CD4-positive, alpha-beta T cell treated with Interferon gamma for 1 hour (primary cell): Measurements from ENCODE around the gene ABLIM2.

Experiments
- DNase-seq: peaks from one replicate; pipeline ENCODE4 v3.0.0-alpha.2; 2020

Gene ABLIM2

DNA sequence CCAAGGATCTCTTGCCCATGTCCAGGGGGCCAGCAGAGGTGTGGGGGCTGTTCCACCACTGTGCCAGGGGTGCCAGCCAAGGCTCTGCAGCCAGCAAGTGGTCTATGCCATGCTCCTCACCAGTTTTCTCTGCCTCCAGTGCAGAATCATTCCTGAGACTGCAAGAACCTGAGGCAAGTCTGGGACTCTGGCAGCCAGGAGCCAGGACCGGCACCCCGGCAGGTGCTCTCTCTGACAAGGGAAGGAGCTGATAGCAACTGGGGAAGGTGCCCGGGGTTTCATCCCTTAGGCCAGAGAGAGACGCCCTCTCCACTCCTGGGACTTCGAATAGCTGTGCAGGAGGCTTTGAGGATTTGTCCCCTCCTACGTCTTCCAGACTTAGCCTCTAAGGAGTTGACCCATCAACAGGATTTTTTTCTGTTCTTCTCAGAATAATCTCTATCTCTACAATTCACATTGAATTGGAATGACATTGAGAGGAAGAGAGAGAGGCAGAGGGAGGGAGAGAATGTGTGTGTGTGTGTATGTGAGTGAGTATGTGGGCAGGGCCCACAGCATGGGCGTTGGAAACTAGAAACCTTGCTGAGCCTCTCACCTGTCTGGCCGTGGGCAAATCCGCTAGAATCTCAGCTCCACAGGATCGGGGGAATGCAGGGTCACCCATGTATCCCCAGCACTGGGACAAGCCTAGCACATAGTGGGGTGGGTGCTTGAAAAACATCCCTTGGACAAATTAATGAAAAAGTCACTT, 144.5 kb downstream of the ABLIM2 start:
- DNase-seq = no peak

- DNase-seq = no peak
Measured at GRCh38 chr4:8012517-8012916, 146.1 kb downstream of the ABLIM2 start.

GRCh38 chr4:8010618-8011017, 148.0 kb downstream of the ABLIM2 start:
- DNase-seq = no peak

- DNase-seq = no peak
Measured at GRCh38 chr4:8009710-8010511, 148.7 kb downstream of the ABLIM2 start.

DNA sequence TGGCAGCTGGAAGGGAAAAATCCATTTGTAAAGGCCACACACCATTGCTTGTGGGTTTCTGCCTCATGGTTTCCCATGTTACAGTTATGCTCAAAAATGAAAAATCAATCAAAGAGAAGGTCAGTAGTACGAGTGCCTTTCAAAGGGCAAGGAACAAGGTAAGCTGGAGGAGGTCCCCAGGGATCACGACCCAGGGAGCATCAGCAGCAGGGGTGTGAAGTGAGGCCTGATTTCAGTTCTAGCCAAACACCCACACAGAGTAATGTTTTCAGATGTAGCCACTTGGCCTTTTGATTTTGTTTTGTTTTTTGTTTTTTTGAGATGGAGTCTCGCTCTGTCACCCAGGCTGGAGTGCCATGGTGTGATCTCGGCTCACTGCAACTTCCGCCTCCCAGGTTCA, 149.5 kb downstream of the ABLIM2 start:
- DNase-seq = no peak

DNA sequence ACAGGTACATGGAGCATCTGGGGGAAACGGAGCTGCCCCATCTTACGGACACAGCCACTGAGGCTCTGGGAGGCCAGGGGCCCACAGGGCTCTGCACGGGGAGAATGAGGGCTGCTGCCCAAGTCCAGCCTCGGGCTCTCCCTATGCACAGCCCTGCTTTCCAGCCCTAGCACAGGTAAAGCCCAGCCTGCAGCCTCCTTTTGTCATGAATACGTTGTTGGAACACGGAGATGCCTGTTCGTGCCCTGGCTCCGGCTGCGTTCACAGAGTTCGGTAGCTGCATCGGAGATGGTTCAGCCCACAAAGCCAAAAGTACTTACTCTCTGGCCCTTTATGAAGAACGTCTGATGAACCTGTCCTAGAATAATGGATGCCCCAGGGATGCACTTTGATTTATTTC, 150.2 kb downstream of the ABLIM2 start:
- no peak for DNase-seq

GRCh38 chr4:8007581-8007980, 151.0 kb downstream of the ABLIM2 start:
- DNase-seq = no peak

GRCh38 chr4:8006471-8006870, 152.1 kb downstream of the ABLIM2 start:
- DNase-seq = no peak

DNA sequence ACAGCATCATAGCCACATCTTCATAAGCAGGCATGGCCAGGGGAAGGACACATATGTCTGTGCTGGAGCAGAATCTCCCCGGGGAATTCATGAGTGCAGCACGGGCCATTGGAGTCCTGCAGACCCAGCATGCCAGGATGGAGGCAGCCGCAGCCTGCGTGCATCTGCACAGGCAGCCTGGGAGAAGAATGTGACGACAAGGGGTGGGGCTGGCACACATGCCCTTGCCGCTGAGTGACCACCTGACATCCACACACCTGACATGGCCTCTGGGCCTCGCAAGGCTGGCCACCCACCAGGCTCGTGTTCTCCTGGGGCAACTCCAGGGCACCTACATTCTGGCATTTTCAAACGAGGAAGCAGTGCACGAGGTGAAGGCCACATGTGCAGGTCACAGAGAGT, 152.8 kb downstream of the ABLIM2 start:
- DNase-seq = no peak

- DNase-seq = no peak
Measured at GRCh38 chr4:8005033-8005808, 153.4 kb downstream of the ABLIM2 start.

DNA sequence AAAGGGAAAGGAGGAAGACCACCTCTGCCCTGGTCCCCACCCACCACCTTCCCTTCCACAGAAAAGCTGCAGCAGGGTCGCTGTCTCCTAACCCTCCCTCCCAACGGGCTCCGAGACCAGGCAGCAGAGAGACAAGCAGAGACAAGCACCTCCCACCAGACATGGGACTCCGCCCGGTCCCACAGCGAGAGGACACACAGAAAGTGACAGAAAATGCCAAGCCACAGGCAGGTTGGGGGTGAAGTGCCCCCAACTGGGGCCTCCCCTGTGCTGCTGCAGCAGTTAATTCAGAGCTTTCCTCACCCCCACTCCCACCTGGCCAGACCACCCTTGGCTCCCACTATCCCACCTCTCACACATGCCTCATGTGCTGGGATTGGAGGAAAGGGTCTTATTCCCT, 154.5 kb downstream of the ABLIM2 start:
- DNase-seq = no peak

- DNase-seq = no peak
Measured at GRCh38 chr4:8002525-8003309, 155.9 kb downstream of the ABLIM2 start.

- DNase-seq = no peak
Measured at GRCh38 chr4:8001564-8002355, 156.9 kb downstream of the ABLIM2 start.

GRCh38 chr4:8000721-8001491, 157.7 kb downstream of the ABLIM2 start:
- DNase-seq = no peak

GRCh38 chr4:8000247-8000646, 158.4 kb downstream of the ABLIM2 start:
- DNase-seq = no peak

- no peak for DNase-seq
Measured at GRCh38 chr4:7999695-8000094, 158.9 kb downstream of the ABLIM2 start.

DNA sequence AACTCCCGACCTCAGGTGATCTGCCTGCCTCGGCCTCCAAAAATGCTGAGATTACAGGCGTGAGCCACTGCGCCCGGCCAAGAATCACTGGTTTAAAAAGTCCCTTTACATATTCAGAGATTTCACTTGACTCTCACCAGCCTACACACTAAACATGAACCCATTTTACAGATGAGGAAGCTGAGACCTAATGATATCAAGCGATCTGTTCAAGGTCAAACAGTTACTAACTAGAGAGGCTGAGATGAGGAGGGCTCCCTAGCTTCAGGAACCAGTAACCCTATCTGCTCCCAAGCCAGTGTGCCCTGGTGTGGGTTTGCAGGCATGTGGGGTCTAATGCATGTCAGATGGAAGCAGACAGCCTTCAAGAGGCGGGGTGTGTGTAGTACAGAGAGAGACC, 159.3 kb downstream of the ABLIM2 start:
- no peak for DNase-seq

DNA sequence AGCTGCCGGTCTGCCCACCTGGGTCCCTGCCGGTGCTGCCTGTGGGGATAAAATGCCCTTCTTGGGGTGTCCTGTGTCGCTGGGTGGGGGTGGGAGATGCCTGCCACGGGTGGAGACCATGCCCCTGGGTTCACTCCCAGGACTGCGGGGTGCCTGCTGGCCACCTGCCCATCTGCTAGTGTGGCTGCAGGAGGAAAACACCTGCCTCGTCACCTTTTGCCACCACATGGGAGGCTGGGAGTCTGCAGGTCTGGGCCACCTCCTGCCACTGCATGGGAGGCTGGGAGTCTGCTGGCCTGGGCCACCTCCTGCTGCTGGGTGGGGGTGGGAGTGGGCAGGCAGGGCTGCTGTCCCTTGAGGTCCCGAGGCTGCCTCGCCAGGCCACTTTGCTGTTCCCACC, 160.2 kb downstream of the ABLIM2 start:
- no peak for DNase-seq

- no peak for DNase-seq
Measured at GRCh38 chr4:7995866-7996265, 162.7 kb downstream of the ABLIM2 start.

DNA sequence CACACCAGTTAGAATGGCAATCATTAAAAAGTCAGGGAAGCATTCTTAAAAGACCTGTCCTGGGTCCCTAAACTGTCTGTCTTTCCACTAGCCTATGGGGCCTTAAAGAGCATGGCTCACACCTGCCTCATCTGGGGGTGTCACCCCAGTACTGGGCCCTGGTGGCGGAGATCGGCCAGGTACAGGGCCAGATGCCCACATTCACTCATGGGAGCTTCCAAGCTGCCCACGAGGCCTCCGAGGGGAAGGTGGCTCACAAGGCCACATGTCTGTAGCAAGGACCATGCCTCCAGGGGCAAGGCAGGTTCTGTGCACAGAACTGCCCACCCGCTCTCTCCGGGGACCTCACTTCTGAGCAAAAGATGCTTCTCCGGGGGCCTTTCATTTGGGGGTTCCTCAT, 163.5 kb downstream of the ABLIM2 start:
- DNase-seq = no peak

DNA sequence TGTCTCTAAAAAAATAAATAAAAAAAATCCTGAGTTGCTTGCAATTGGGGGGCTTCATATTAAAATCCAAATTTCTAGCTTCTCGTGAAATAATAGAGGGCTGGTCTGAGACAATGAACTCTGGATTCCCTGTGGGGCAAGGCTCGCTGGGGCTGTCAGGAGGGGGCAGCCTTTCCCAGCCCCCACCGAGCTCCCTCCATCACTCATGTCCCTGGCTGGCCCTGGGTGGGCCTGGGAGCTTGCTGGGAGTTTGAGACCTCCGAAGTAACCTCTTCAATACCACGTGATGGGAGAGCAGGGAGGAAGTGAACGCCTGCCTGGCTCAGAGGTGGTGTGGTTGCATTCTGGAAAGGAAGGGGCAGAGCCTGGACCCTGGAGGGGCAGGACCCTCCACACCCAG, 164.9 kb downstream of the ABLIM2 start:
- no peak for DNase-seq
